Breast epithelium (tissue), 4 donors: ENCODE data around the gene FAM180B. TPM values are rescaled to one million over a fixed set of nuclear protein-coding genes. Genes with fewer than 3 reads are reported as not detected.
"Not testable (repeated sequence)": the region's sequence is repeated elsewhere in the genome, so short reads cannot be mapped to it uniquely, and the experiment has no call there.

ENCODE experiments used
- DNase-seq, 2 donors: peaks; one replicate each; pipeline ENCODE4 v3.0.0-alpha.2; 2019; ENCODE audit warnings: low spot score in 2 of 2
- H3K27ac ChIP-seq, 2 donors: fragments of 200-600 bp; sonication (generic) in 1 of 2; one replicate each; pipeline ENCODE4 v1.5.1; 2016 to 2019; ENCODE audit warnings: mild to moderate bottlenecking in 1 of 2
- H3K27me3 ChIP-seq, 2 donors: fragments of 200-600 bp; sonication (generic) in 1 of 2; one replicate each; pipeline versions ENCODE4 v1.5.1 to v1.6.0; 2017 to 2019; ENCODE audit warnings: control low read depth in 1 of 2, mild to moderate bottlenecking in 1 of 2
- H3K36me3 ChIP-seq: fragments of 200-600 bp; one replicate; pipeline ENCODE4 v1.5.1; 2019
- H3K4me1 ChIP-seq, 2 donors: fragments of 200-600 bp; sonication (generic); one replicate each; pipeline ENCODE4 v1.5.1; 2016 to 2019; ENCODE audit warnings: control low read depth in 1 of 2
- H3K4me3 ChIP-seq, 3 donors: fragments of 200-600 bp; sonication (generic); 1 replicate in 2 of 3; 2 replicates in 1 of 3; pipeline ENCODE4 v1.5.1; 2016 to 2019; ENCODE audit warnings: mild to moderate bottlenecking in 3 of 3, moderate library complexity in 2 of 3
- H3K9me3 ChIP-seq, 2 donors: fragments of 200-600 bp; sonication (generic) in 1 of 2; one replicate each; pipeline ENCODE4 v1.5.1; 2016 to 2019; ENCODE audit warnings: control low read depth in 1 of 2
- CTCF ChIP-seq, 3 donors: fragments of 450-650 bp; IDR thresholded peaks; one replicate each; pipeline ENCODE4 v1.5.1; 2016 to 2017; ENCODE audit warnings: antibody characterized with exemption in 3 of 3, mild to moderate bottlenecking in 3 of 3, moderate library complexity in 3 of 3
- POLR2A ChIP-seq: fragments of 450-650 bp; IDR thresholded peaks from one replicate; pipeline ENCODE4 v1.6.1; 2016; ENCODE audit warnings: antibody characterized with exemption, mild to moderate bottlenecking, moderate library complexity
- POLR2AphosphoS5 ChIP-seq, 3 donors: sonication (generic); formaldehyde crosslinking; IDR thresholded peaks; one replicate each; pipeline ENCODE4 v1.6.1; 2017; ENCODE audit warnings: antibody characterized with exemption in 3 of 3
- intact Hi-C: fragments of 100-400 bp; cut with DNase I; formaldehyde crosslinking; loops from one replicate; pipeline ENCODE4 v1.15.1; 2023; ENCODE audit warnings: low total_unique reads
- total RNA-seq, 3 donors: library from RNA; depleted of rRNA; stranded (reverse); fragments of >200 nt; gene quantifications; one replicate each; pipeline ENCODE4 v1.1.0, GENCODE V29; 2016

The FAM180B gene
- total RNA-seq, 3 donors from 2014 or later = 11.2 TPM; not detected in 2

- Histone ChIP-seq H3K9me3 (no peaks in the 10 kb centered on the region), H3K36me3 (no peaks in the 10 kb centered on the region), H3K27ac (no peak overlapping the region), H3K4me1 (no peaks in the 10 kb centered on the region), H3K4me3 (no peak overlapping the region), H3K27me3 (no peaks in the 10 kb centered on the region)
- intact Hi-C loops = no loop called here
- DNase-seq = no peak
- TF ChIP-seq CTCF (IDR thresholded peaks at IDR 0.05) = no peak
- TF ChIP-seq POLR2AphosphoS5 (IDR thresholded peaks at IDR 0.05) = no peak
- no peak for TF ChIP-seq POLR2A
Measured at GRCh38 chr11:47545298-47545697, 41.2 kb upstream of the FAM180B start.

GRCh38 chr11:47546274-47546673, 40.2 kb upstream of the FAM180B start:
- H3K4me3 ChIP-seq, H3K27me3 ChIP-seq, intact Hi-C loops, H3K9me3 ChIP-seq, H3K4me1 ChIP-seq, H3K27ac ChIP-seq, H3K36me3 ChIP-seq, DNase-seq: not testable (repeated sequence)

GRCh38 chr11:47550288-47551047, 36.0 kb upstream of the FAM180B start:
- no peak for TF ChIP-seq POLR2A
- no peak for TF ChIP-seq CTCF (IDR thresholded peaks at IDR 0.05)
- TF ChIP-seq POLR2AphosphoS5 (IDR thresholded peaks at IDR 0.05) = no peak
- Histone ChIP-seq H3K9me3 (no peaks in the 10 kb centered on the region), H3K4me3 (no peak overlapping the region), H3K4me1 (no peaks in the 10 kb centered on the region), H3K36me3 (no peaks in the 10 kb centered on the region), H3K27ac (no peak overlapping the region), H3K27me3 (no peaks in the 10 kb centered on the region)
- intact Hi-C loops = no loop called here
- no peak for DNase-seq

GRCh38 chr11:47551086-47551485, 35.4 kb upstream of the FAM180B start:
- TF ChIP-seq CTCF (IDR thresholded peaks at IDR 0.05) = no peak
- no peak for TF ChIP-seq POLR2AphosphoS5 (IDR thresholded peaks at IDR 0.05)
- TF ChIP-seq POLR2A = no peak
- H3K4me1 ChIP-seq = no peaks in the 10 kb centered on the region
- H3K27ac ChIP-seq = peak overlapping the region; percentile 94
- no peak for DNase-seq
- no peaks in the 10 kb centered on the region for H3K9me3 ChIP-seq
- H3K4me3 ChIP-seq = peak overlapping the region in 2 of 3 donors; percentile 85 to 98
- intact Hi-C loops = no loop called here
- H3K27me3 ChIP-seq = no peaks in the 10 kb centered on the region
- no peaks in the 10 kb centered on the region for H3K36me3 ChIP-seq

GRCh38 chr11:47552056-47552565, 34.4 kb upstream of the FAM180B start:
- Histone ChIP-seq H3K27ac (peak overlapping the region; percentile 94), H3K36me3 (no peaks in the 10 kb centered on the region), H3K27me3 (no peaks in the 10 kb centered on the region), H3K4me1 (no peaks in the 10 kb centered on the region), H3K4me3 (peak overlapping the region; percentile 84 to 98 (median 85)), H3K9me3 (no peaks in the 10 kb centered on the region)
- no peak for TF ChIP-seq CTCF (IDR thresholded peaks at IDR 0.05)
- TF ChIP-seq POLR2AphosphoS5 (IDR thresholded peaks at IDR 0.05) = peak in 2 of 3 donors; percentile 13 to 14
- DNase-seq = no peak
- intact Hi-C loops = no loop called here
